ENCODE results near the gene SMG6.

DNA sequence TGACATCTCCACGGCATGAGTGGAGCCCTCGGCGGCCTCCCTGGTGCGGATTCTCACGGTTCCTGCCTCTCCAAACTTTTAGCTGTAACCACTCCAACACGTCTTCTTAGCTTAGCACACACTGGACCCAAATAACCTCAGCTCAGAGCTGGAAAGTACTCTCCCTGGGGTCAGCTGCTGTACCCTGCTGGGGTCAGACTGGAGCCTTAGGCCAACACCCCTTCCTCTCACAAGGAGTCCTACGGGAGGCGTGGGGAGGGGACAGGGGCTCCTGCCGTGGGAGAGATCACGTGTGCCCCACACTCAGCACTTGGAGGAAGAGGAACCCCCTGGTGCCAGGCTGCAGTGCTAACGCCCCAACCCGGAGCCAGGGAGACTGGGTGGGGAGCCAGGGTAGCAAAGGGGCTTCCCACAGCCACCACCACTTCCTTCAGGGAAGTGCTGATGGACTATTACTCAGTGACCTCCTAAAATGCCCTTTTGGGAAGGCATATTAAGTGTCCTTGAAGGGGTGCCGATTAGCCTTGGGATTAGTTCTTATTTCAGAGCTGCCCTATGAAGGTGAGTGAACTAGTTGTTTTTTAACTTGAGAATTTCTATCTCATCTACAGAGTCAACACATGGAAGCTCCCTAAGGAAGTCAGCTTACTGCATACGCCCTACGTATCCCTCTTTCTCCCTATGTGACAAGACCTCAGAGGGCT is 124.6 kb downstream of the SMG6 start:
- TF ChIP-seq, protein P1, sequence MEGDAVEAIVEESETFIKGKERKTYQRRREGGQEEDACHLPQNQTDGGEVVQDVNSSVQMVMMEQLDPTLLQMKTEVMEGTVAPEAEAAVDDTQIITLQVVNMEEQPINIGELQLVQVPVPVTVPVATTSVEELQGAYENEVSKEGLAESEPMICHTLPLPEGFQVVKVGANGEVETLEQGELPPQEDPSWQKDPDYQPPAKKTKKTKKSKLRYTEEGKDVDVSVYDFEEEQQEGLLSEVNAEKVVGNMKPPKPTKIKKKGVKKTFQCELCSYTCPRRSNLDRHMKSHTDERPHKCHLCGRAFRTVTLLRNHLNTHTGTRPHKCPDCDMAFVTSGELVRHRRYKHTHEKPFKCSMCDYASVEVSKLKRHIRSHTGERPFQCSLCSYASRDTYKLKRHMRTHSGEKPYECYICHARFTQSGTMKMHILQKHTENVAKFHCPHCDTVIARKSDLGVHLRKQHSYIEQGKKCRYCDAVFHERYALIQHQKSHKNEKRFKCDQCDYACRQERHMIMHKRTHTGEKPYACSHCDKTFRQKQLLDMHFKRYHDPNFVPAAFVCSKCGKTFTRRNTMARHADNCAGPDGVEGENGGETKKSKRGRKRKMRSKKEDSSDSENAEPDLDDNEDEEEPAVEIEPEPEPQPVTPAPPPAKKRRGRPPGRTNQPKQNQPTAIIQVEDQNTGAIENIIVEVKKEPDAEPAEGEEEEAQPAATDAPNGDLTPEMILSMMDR (conservative IDR thresholded peaks at IDR 0.05 in 1 of 2, IDR thresholded peaks at IDR 0.05 in 1 of 2; ENCODE audit: extremely low read depth in 1 of 2, insufficient read depth in 1 of 2, low read depth in 1 of 2, low read length in 2 of 2): no peak
- TF ChIP-seq EZH2 (IDR thresholded peaks at IDR 0.05; ENCODE audit: borderline replicate concordance, low read length): no peak

Data from mammary epithelial cell (primary cell).